H1 (cell line): ENCODE measurements around the gene CIRBP.

Experiments
- ASH2L ChIP-seq: fragments of 200-600, 300-600 bp; sonication (generic); IDR thresholded peaks from one replicate; pipeline ENCODE4 v1.7.1; 2017; ENCODE audit warnings: low read length
- ATF2 ChIP-seq: IDR thresholded peaks from 2 replicates; pipeline ENCODE4 v1.6.1; 2012; ENCODE audit warnings: low read length, inconsistent platforms
- CBX5 ChIP-seq: fragments of 300-800, 300-1000 bp; sonication (generic); IDR thresholded peaks from 2 replicates; pipeline ENCODE4 v1.7.1; 2016; ENCODE audit warnings: antibody characterized with exemption, low read length, low read depth
- CTCF ChIP-seq, 3 experiments: IDR thresholded peaks; 1 replicate in 2 of 3; 2 replicates in 1 of 3; pipeline versions ENCODE4 v1.5.1 to v1.6.1; 2011; ENCODE audit warnings: low read length in 3 of 3, mild to moderate bottlenecking in 3 of 3, inconsistent platforms in 2 of 3, low read depth in 1 of 3, moderate library complexity in 1 of 3; ENCODE audit not compliant: insufficient read depth in 1 of 3; ENCODE audit errors: control extremely low read depth in 1 of 3
- EZH2 ChIP-seq: fragments of 200-600 bp; sonication (generic); IDR thresholded peaks from 2 replicates; pipeline ENCODE4 v1.7.1; 2012; ENCODE audit warnings: low read depth, mild to moderate bottlenecking, moderate library complexity, low read length, inconsistent platforms; ENCODE audit not compliant: severe bottlenecking
- JUND ChIP-seq: IDR thresholded peaks from 2 replicates; pipeline ENCODE4 v1.6.1; 2011; ENCODE audit warnings: mild to moderate bottlenecking, improper control_type of control experiment, low read length
- SIN3A ChIP-seq, 2 experiments: IDR thresholded peaks in 1 of 2; conservative IDR thresholded peaks in 1 of 2; 2 replicates each; pipeline ENCODE4 v1.6.1; 2011 to 2012; ENCODE audit warnings: low read length in 2 of 2, improper control_type of control experiment in 1 of 2, low read depth in 1 of 2, mild to moderate bottlenecking in 1 of 2
- SP1 ChIP-seq: IDR thresholded peaks from 2 replicates; pipeline ENCODE4 v1.6.1; 2011; ENCODE audit warnings: low read depth, low read length
- SP4 ChIP-seq: IDR thresholded peaks from 2 replicates; pipeline ENCODE4 v1.6.1; 2012; ENCODE audit warnings: low read length, inconsistent platforms

DNA sequence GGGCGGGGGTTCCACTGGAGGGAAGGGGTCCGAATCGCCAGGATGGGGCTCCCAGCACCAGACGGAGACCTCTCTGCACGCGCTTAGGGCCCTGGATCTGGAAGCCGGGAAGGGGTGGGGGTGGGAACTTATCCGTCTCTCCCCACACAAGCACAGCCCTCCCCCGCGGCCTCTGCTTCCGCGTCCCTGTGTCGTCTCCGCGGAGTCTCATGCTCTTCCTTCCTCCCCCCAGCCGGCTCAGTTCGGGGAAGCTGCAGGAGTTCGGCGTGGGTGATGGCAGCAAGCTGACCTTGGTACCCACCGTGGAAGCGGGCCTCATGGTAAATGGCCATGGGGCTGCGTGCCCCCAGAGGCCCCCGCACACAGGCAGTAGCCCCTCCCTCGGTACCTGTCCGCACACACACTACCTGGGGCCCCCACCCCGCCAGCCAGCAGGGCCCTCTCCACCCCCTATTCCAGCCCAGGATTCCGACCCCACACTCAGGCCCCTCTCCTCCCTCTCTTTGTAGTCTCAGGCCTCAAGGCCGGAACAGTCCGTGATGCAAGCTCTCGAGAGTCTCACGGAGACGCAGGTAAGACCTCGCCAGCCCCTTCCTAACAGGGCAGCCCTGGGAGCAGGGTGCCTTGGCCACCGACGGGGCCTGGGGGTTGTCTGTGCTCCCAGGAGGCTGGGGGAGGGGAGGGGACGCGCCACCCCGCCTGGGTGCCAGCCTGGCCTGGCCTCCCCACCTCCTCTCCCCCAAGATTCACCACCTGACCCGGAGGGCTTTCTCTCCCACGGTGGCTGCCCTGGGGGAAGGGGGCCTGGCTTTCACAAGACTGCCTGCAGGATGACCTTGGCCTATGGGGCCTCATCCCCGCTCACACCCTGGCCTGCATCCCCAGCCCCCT is 17.6 kb upstream of the CIRBP start:
- TF ChIP-seq ASH2L (no peak), CTCF (IDR thresholded peaks at IDR 0.05; ENCODE audit: control extremely low read depth in 1 of 3, insufficient read depth in 1 of 3, low read depth in 1 of 3, low read length in 3 of 3) (no peak), SP4 (no peak), SP1 (no peak), CBX5 (no peak), SIN3A (conservative IDR thresholded peaks at IDR 0.05 in 1 of 2, IDR thresholded peaks at IDR 0.05 in 1 of 2; ENCODE audit: low read depth in 1 of 2, low read length in 2 of 2) (no peak; a peak in 1 of 4 replicates), ATF2 (no peak), EZH2 (no peak), JUND (no peak)
